Endodermal cell (in vitro differentiated cells): ENCODE data around the gene TDRD15. TPM values are rescaled to one million over a fixed set of nuclear protein-coding genes. Genes with fewer than 3 reads are reported as not detected.

ENCODE experiments used
- DNase-seq: peaks from one replicate; pipeline ENCODE4 v3.0.0-alpha.2; 2017
- H3K27ac ChIP-seq: 2 replicates; pipeline ENCODE4 v1.5.1; 2013; ENCODE audit warnings: mild to moderate bottlenecking, low read depth, low read length, moderate library complexity
- H3K27me3 ChIP-seq: 2 replicates; pipeline ENCODE4 v1.6.1; 2013; ENCODE audit warnings: mild to moderate bottlenecking, low read length, moderate library complexity; ENCODE audit not compliant: insufficient read depth, control insufficient read depth, poor library complexity, severe bottlenecking
- H3K36me3 ChIP-seq: 2 replicates; pipeline ENCODE4 v1.7.0; 2013; ENCODE audit warnings: mild to moderate bottlenecking, low read length, moderate library complexity; ENCODE audit not compliant: control insufficient read depth, insufficient read depth
- H3K4me1 ChIP-seq: one replicate; pipeline ENCODE4 v1.7.0; 2013; ENCODE audit warnings: low read length; ENCODE audit not compliant: control insufficient read depth, insufficient read depth
- H3K4me3 ChIP-seq: 2 replicates; pipeline ENCODE4 v1.5.1; 2013; ENCODE audit warnings: mild to moderate bottlenecking, low read length, moderate library complexity
- H3K9ac ChIP-seq: 2 replicates; pipeline ENCODE4 v1.6.1; 2013; ENCODE audit warnings: mild to moderate bottlenecking, low read length, moderate library complexity; ENCODE audit not compliant: poor library complexity, severe bottlenecking; ENCODE audit errors: extremely low read depth
- H3K9me3 ChIP-seq: 2 replicates; pipeline ENCODE4 v1.6.1; 2013; ENCODE audit warnings: mild to moderate bottlenecking, low read length, moderate library complexity; ENCODE audit not compliant: control insufficient read depth
- H3K27ac Mint-ChIP-seq: 2 replicates; pipeline ENCODE4 v1.8.0; 2020; ENCODE audit warnings: mixed read lengths
- H3K27me3 Mint-ChIP-seq: 2 replicates; pipeline ENCODE4 v1.8.0; 2021; ENCODE audit warnings: mild to moderate bottlenecking, mixed read lengths; ENCODE audit not compliant: insufficient read depth
- H3K36me3 Mint-ChIP-seq: 2 replicates; pipeline ENCODE4 v1.8.0; 2020; ENCODE audit warnings: low read depth, mixed read lengths
- H3K4me1 Mint-ChIP-seq: 2 replicates; pipeline ENCODE4 v1.8.0; 2020; ENCODE audit warnings: mixed read lengths
- H3K4me3 Mint-ChIP-seq: 2 replicates; pipeline ENCODE4 v1.8.0; 2020; ENCODE audit warnings: mild to moderate bottlenecking, moderate library complexity, mixed read lengths
- H3K9me3 Mint-ChIP-seq: 2 replicates; pipeline ENCODE4 v1.8.0; 2020; ENCODE audit warnings: mild to moderate bottlenecking, mixed read lengths
- WGBS, 2 experiments: methylation state at CpG; one replicate each; pipeline versions ENCODE4 v1.1.5 to v1.1.7; 2013; ENCODE audit warnings: missing lambda C conversion rate in 2 of 2, mixed read lengths in 1 of 2; ENCODE audit not compliant: insufficient coverage in 1 of 2, insufficient read length in 1 of 2; 5-methylcytosine and 5-hydroxymethylcytosine counted together
- total RNA-seq, 2 donors: library from RNA; stranded (reverse); fragmentation: NEBNext Ultra II Directional in 1 of 2; extraction: Animal tissue kit (Norgen Biotek cat#: 25700) in 1 of 2; gene quantifications; 2 replicates in 1 of 2; 3 replicates in 1 of 2; pipeline ENCODE4 v1.2.1, GENCODE V29; 2021
- TF ChIP-seq, protein P1 (sequence below): fragments of 200-600 bp; sonication (generic); conservative IDR thresholded peaks from 2 replicates; pipeline ENCODE4 v1.5.0; 2021; ENCODE audit warnings: antibody characterized with exemption, mild to moderate bottlenecking

Gene TDRD15
- total RNA-seq, 2 donors from 2014 or later: 0.33 to 0.44 TPM

DNA sequence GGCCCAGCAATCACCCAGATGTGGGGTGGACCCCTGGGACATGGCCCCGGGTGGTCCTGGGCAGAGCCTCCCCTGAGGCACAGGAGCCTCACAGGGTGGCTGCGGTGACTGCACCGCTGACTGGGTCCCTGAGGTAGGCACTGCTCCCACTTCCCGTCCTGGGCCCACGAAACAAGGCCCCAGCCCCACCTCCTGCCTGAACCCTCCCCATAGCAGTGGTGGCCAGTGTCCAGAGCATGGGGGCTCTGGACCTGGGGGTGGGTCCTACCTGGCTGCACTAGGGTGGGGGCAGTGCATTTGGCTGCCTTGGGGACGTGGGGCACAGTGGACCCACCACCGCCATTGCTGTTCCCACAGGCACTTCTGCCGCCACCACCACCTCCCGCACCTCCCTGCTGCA, 39.4 kb downstream of the TDRD15 start:
- H3K9me3 Mint-ChIP-seq: peaks cover 2% of the 10 kb centered on the region
- Histone ChIP-seq H3K9me3 (no peaks in the 10 kb centered on the region), H3K4me3 (no peak overlapping the region), H3K9ac (no peak overlapping the region), H3K27ac (no peak overlapping the region), H3K36me3 (no peaks in the 10 kb centered on the region), H3K27me3 (no peaks in the 10 kb centered on the region), H3K4me1 (no peaks in the 10 kb centered on the region)
- H3K27ac Mint-ChIP-seq: no peak overlapping the region
- TF ChIP-seq, protein P1, sequence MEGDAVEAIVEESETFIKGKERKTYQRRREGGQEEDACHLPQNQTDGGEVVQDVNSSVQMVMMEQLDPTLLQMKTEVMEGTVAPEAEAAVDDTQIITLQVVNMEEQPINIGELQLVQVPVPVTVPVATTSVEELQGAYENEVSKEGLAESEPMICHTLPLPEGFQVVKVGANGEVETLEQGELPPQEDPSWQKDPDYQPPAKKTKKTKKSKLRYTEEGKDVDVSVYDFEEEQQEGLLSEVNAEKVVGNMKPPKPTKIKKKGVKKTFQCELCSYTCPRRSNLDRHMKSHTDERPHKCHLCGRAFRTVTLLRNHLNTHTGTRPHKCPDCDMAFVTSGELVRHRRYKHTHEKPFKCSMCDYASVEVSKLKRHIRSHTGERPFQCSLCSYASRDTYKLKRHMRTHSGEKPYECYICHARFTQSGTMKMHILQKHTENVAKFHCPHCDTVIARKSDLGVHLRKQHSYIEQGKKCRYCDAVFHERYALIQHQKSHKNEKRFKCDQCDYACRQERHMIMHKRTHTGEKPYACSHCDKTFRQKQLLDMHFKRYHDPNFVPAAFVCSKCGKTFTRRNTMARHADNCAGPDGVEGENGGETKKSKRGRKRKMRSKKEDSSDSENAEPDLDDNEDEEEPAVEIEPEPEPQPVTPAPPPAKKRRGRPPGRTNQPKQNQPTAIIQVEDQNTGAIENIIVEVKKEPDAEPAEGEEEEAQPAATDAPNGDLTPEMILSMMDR: no peak
- H3K27me3 Mint-ChIP-seq: no peaks in the 10 kb centered on the region
- WGBS, 2 experiments: 94 to 95% methylated on average over 2 to 9 of the region's 9 CpGs
- no peak for DNase-seq
- H3K36me3 Mint-ChIP-seq: no peaks in the 10 kb centered on the region
- H3K4me3 Mint-ChIP-seq: no peak overlapping the region
- H3K4me1 Mint-ChIP-seq: no peaks in the 10 kb centered on the region

DNA sequence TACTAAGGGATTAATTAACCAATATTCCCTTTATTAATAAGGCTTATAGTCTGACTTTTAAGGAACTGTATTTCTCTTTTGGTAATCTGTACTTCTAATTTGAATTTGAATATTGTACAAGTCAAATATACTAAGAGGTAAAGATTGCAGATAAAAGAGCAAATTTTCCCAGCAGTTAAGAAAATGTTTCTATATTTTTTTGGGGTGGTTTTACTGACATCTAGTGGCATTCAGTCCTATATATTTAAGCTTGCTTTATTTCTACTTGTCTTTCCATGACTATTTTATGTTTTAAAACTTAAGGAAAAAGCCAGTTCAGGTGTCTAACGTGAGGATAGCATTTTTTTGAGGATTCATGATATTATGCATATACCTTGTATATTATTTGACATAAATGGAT, 41.6 kb downstream of the TDRD15 start:
- no peaks in the 10 kb centered on the region for H3K36me3 Mint-ChIP-seq
- H3K4me3 ChIP-seq: no peak overlapping the region
- H3K9me3 ChIP-seq: no peaks in the 10 kb centered on the region
- no peak for DNase-seq
- TF ChIP-seq, protein P1: peak; percentile 66
- H3K27ac Mint-ChIP-seq: no peak overlapping the region
- no peaks in the 10 kb centered on the region for H3K4me1 ChIP-seq
- H3K4me1 Mint-ChIP-seq: no peaks in the 10 kb centered on the region
- H3K27me3 Mint-ChIP-seq: no peaks in the 10 kb centered on the region
- H3K4me3 Mint-ChIP-seq: no peak overlapping the region
- H3K27ac ChIP-seq: no peak overlapping the region
- no peaks in the 10 kb centered on the region for H3K27me3 ChIP-seq
- H3K9ac ChIP-seq: no peak overlapping the region
- H3K9me3 Mint-ChIP-seq: peaks cover 2% of the 10 kb centered on the region
- no CpG with 5 or more reads among the region's 1 CpG for WGBS, 2 experiments
- no peaks in the 10 kb centered on the region for H3K36me3 ChIP-seq

DNA sequence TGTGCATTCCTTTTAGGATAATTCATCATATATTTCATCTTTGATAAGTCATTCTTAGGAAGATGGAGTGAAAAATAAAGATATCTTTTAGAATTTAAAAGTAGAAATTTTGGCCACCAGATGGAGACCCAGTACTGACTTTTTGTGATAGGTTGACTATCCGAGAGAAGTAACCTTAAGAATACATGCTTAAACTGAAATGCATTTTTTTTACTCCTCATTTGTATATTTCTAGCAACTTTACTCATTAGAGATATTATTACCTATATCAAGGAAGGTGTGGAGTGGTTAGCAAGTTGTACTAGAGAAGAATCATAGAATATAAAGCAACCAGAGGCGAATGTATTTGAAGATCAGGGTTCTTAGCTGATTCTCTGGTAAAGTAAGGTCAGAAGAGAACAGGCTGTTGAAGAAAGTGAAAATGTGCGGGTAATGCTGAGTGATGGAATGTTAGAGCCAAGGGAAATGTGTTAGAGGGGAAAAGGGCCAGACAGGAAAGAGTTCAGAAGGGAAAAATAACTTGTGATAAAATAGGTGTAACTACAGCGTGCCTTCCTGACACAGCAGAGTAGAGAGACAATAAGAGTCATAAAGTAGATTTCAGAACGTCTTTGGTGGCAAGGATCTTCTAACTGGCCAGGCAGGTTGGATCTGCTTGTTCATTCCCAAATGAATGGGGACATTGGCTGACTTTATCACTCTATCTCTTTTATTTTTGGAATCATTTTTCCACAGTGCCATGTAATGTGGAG, 52.3 kb downstream of the TDRD15 start:
- TF ChIP-seq, protein P1: peak; percentile 81
- H3K27me3 Mint-ChIP-seq: no peaks in the 10 kb centered on the region
- H3K9ac ChIP-seq: no peak overlapping the region
- no peak overlapping the region for H3K27ac ChIP-seq
- H3K9me3 ChIP-seq: no peaks in the 10 kb centered on the region
- peaks cover 42% of the 10 kb centered on the region for H3K4me1 Mint-ChIP-seq
- H3K4me1 ChIP-seq: peaks cover 3% of the 10 kb centered on the region
- WGBS, 2 experiments: 82 to 97% methylated on average over 4 to 5 of the region's 5 CpGs
- H3K9me3 Mint-ChIP-seq: no peaks in the 10 kb centered on the region
- H3K36me3 ChIP-seq: no peaks in the 10 kb centered on the region
- no peaks in the 10 kb centered on the region for H3K27me3 ChIP-seq
- no peaks in the 10 kb centered on the region for H3K36me3 Mint-ChIP-seq
- H3K4me3 ChIP-seq: no peak overlapping the region
- H3K27ac Mint-ChIP-seq: peak overlapping the region; percentile 3
- DNase-seq: no peak
- H3K4me3 Mint-ChIP-seq: no peak overlapping the region
